GM06990 (cell line): ENCODE measurements around the gene NEK6.
A peak's percentile ranks its signal among the peaks of the same experiment; 100 is the strongest.

ENCODE experiments used
- DNase-seq: peaks from one replicate; pipeline ENCODE4 v3.0.0-alpha.2; 2011; ENCODE audit not compliant: insufficient read length; ENCODE audit errors: extremely low read depth
- H3K27me3 ChIP-seq: replicated peaks from 2 replicates; pipeline ENCODE4 v1.6.0; 2011; ENCODE audit warnings: low read length; ENCODE audit not compliant: control insufficient read depth, insufficient read depth
- H3K36me3 ChIP-seq: 2 replicates; pipeline ENCODE4 v1.5.1; 2011; ENCODE audit warnings: low read length; ENCODE audit not compliant: control insufficient read depth, insufficient read depth
- H3K4me3 ChIP-seq: replicated peaks from 2 replicates; pipeline ENCODE4 v1.5.1; 2011; ENCODE audit warnings: low read depth, mild to moderate bottlenecking, control low read depth, low read length
- CTCF ChIP-seq: IDR thresholded peaks from 2 replicates; pipeline ENCODE4 v1.5.1; 2011; ENCODE audit warnings: low read length, control low read depth, mild to moderate bottlenecking, inconsistent platforms; ENCODE audit not compliant: insufficient read depth, poor library complexity, severe bottlenecking

The NEK6 gene

GRCh38 chr9:124283228-124283814 lies 25.6 kb downstream of the NEK6 start:
- H3K27me3 ChIP-seq, result no peaks in the 10 kb centered on the region
- TF ChIP-seq CTCF, result no peak
- no peak for DNase-seq
- H3K36me3 ChIP-seq, result peaks cover 10% of the 10 kb centered on the region
- H3K4me3 ChIP-seq, result no peak overlapping the region

GRCh38 chr9:124284237-124284831 lies 26.6 kb downstream of the NEK6 start:
- Histone ChIP-seq H3K36me3 (peaks cover 12% of the 10 kb centered on the region), H3K4me3 (no peak overlapping the region), H3K27me3 (no peaks in the 10 kb centered on the region)
- DNase-seq, result no peak
- TF ChIP-seq CTCF, result no peak

GRCh38 chr9:124284940-124285441 lies 27.2 kb downstream of the NEK6 start:
- no peak for TF ChIP-seq CTCF
- H3K27me3 ChIP-seq, result no peaks in the 10 kb centered on the region
- peak overlapping the region; percentile 22; the same call in 1 of the 2 replicates for H3K4me3 ChIP-seq
- no peak for DNase-seq
- H3K36me3 ChIP-seq, result peaks cover 17% of the 10 kb centered on the region

- TF ChIP-seq CTCF, result no peak
- Histone ChIP-seq H3K4me3 (peak overlapping the region; percentile 40), H3K36me3 (peaks cover 20% of the 10 kb centered on the region)
Observed at GRCh38 chr9:124285490-124285889, 27.7 kb downstream of the NEK6 start.

GRCh38 chr9:124285903-124286291 lies 28.1 kb downstream of the NEK6 start:
- TF ChIP-seq CTCF, result no peak
- peak; percentile 74 for DNase-seq
- H3K36me3 ChIP-seq, result peaks cover 20% of the 10 kb centered on the region
- no peaks in the 10 kb centered on the region for H3K27me3 ChIP-seq
- peak overlapping the region; percentile 40 for H3K4me3 ChIP-seq

More at GRCh38 chr9:124285490-124285889, 27.7 kb downstream of the NEK6 start:
- no peaks in the 10 kb centered on the region for H3K27me3 ChIP-seq
- DNase-seq, result no peak
